Measurements from ENCODE around the gene BAG5.
A peak's percentile ranks its signal among the peaks of the same experiment; 100 is the strongest.
"Not testable (repeated sequence)": the region's sequence is repeated elsewhere in the genome, so short reads cannot be mapped to it uniquely, and the experiment has no call there.

Gene BAG5

DNA sequence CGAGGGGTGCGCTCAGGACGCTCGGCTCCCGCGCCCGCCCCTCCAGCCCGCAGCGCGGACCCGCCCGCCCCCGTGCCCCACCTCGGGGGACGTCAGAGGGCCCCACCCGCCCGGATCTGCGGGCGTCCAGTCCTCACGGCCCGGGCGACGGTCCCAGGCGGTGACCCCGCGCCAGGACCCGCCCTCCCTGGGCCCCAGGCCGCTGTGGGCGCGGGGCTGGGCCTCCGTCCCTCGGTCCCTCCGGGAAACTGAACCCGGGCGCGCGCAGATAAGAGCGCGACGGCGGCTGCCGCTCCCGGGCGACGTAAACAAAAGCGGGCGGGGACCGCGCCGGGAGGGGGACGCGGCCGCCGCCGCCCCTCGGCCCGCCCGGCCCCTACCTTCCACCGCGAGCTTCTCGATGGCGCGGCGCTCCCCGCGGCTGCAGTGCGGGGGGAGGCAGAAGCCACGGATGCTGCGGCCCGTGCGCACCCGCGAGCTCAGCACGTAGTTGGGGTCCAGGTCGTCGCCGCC, 41.0 kb downstream of the BAG5 start:
- no peak for DNase-seq

- DNase-seq, result peak; percentile 93
Measured at GRCh38 chr14:103520657-103521437, 41.6 kb downstream of the BAG5 start.

DNA sequence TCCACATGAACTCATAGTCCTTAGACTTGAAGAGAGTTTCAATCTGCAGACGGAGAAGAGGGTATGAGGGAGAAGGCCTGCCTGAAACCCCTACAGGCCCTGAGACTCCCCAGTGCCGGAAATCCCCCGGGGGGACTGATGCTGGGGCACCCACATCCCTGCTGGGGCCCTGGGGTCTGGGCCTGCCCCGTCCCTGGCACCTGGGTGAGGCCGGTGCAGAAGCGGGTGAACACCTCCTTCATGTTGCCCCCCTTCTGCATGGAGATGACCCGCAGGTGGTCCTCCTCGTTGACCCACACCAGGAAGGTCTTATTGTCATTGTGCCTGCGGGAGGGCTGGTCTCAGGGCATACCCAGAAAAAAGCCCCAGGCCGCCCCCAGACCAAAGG, 42.2 kb downstream of the BAG5 start:
- DNase-seq, result no peak

- DNase-seq, result no peak
Measured at GRCh38 chr14:103519837-103520212, 42.6 kb downstream of the BAG5 start.

- DNase-seq, result no peak
Measured at GRCh38 chr14:103519043-103519836, 43.2 kb downstream of the BAG5 start.

DNA sequence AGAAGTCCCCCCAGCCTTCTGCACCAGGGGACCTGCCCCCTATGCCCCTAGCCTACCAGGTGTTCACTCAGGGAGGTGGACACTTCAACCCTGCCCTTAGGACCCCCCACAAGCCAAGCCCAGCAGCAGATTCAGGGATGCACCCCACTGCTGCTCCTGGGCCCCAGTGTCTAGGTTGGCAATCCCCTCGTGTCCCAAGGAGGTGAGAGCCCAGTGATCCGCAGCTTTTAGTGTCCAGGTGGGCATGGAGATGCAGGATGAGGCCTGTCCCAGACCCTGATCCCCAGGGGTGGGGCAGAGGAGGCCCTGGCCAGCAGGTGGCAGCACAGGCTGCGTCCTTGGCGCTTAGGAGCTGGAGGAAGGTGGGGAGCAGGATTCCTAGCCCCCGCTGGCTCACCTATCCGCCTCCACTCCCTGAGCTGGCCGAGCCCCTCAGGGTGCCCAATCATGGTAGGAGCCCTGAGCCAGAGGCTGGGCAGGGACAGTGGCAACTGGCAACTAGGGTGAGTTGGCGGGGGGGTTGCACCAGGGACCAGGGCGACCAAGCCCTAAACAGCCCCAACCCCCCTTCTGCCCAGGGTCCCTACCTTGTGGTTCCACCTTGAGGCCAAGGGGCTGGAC, 43.9 kb downstream of the BAG5 start:
- DNase-seq, result peak; percentile 81

DNA sequence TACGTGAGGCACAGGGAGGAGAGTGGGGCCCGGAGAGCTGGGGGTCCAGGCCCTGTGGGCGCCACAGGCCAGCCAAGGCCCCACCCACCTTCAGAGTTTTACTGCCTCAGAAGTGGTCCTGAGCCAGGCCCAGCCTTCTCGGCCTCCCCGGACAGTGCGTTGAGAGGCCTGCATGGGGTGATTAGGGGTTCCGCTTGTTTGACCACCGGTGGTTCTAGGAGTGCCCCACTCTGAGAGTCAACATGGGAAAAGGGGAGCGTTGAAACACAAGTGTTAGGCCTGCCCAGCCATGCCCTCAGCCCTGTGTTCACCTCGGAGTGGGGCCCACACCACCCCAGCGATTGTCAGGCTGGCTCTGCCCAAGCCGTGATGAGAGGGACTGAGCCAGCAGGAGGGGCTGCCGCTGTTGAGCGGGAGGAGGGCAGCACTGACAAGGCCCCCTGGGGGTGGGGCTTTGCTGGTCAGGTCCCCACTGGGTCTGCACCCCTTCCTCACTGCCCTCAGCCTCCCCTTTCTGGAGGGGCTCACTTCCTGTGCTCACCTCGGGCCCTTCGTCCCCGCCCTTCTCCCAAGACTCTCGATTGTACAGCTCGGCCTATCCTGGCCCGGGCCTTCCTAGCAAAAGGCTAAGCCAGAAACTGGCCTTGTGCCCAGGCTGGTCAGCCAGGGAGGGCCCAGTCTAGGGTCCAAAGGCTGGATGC, 44.6 kb downstream of the BAG5 start:
- DNase-seq, result no peak

DNA sequence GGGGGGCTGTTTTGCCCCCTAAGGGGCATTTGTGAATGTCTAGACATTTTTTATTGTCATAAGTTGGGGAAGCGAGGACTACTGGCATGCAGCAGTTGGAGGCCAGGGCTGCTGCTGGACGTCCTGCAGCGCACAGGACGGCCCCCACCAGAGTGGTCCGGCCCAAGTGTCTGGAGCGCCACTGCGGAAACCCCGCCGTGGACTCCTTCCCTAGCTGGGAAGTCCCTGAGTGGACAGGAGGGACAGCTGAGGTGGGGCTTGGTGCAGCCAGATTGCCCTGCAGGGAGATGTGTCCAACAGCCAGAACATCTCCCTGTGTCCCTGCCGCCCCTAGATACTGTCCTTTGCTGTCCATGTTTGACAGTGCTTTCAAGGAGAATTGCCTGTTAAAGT, 45.3 kb downstream of the BAG5 start:
- DNase-seq, result no peak

DNA sequence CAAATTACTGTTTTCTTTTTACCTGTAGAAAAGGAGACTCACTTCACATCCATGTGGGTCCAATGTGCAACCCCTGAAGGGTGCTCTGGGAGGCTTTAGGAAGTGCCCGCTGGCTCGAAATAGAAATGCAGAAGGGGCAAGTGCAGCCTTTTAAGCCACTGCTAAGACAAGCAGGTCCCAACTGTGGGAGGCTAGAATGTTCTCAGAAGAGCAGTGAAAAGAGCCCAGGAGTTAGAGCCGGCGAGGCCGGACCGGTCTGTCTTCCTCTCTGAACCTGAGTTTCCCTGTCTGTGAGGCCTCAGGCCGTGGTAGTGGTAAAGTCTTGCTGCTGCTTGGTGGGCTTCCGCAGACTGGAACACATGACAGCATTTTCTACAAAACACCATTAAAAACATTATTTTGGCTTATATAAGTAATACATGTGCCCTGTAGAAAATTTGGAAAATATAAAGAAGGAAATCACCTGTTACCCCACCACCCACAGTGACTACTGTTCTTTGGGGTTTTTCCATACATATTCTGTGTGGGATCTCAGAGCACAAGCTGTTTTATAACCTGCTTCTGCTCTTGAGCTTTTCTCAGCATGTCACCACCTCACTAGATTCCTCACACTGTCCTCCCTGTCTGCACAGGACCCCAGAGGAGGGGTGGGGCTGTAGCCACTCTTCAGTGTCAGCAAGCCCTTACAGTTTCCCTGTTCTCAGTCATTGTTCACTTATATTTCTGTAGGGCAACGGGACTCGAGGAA, 45.9 kb downstream of the BAG5 start:
- no peak for DNase-seq

GRCh38 chr14:103514596-103515421, 47.6 kb downstream of the BAG5 start:
- no peak for DNase-seq

- DNase-seq, result peak; percentile 100
Measured at GRCh38 chr14:103512701-103513611, 49.5 kb downstream of the BAG5 start.

DNA sequence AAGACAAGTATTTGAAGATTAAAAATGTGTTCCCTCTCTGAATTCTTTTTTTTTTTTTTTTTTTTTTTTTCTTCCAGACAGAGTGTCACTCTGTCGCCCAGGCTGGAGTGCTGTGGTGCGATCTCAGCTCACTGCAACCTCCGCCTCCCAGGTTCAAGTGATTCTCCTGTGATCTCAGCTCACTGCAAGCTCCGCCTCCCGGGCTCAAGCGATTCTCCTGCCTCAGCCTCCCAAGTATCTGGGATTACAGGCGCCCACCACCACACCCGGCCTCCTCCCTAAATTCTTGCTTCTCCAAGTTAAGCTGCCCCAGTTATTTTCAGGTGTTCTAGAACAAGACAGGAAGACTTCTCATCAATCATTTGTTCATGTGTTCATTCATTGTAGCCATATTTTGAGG, 50.3 kb downstream of the BAG5 start:
- DNase-seq, result not testable (repeated sequence)

- DNase-seq, result peak; percentile 46
Measured at GRCh38 chr14:103510724-103511693, 51.4 kb downstream of the BAG5 start.

DNA sequence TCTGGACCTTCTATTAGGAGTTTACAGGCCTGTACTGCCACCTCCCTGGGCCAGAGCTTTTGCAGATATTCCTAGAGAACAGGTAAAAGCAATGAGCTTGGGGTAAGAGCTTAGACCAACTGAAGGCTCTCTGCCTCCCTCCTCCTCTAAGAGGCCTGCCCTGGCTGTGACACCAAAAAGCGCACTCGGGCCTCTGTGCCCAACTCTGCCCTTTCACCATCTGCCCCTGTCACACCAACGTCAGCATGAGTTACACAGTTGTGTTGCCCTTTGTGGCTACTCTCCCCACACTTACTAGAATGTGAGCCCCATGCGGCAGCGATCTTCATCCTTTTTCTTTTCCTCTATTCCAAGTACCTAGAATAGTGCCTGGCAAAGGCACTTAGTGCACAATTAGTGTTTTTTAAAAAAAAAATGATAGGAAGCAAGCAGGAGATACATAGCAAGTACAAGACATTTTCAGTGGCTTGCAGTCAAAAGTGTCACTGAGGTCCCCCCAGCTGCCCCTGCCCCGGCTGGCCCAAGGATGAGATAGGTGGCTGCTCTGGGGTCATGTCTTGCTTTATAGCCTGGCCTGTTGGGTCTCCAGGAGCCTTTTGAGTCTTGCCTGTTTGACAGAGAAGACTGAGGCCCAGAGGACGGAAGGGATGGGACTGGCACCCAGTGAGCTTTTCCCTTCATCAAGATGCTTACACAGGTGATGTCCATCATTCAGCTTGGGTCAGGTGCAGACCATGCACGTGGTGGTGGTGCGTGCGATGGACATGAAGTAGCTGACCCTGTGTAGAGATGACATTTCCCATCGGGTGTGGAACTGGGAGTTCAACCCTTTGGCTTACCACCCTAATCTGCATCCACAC, 52.4 kb downstream of the BAG5 start:
- no peak for DNase-seq

GRCh38 chr14:103508521-103509329, 53.7 kb downstream of the BAG5 start:
- no peak for DNase-seq

DNA sequence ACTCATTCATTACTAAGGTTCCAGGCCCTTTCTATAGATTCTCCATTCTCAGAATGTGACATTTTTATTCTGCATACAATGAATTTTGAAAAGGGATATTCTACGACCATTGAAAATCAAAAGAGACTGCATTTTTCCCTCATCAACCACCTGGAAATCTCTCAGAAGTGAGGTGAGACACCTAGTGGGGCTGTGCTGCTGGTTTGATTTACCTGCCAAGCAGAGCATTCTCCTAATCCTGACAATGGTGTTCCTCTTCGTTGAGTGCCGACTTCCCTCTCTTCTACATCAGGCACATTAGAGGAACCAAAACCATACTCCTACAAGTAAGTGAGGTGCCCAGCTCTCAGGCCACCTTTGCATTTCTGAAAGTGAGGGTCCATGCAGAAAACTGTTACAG, 54.7 kb downstream of the BAG5 start:
- DNase-seq, result no peak
